ENCODE results near the gene SCARB1.

SCARB1 gene

GRCh38 chr12:124754949-124755800 lies 108.5 kb downstream of the SCARB1 start:
- no peak for FAIRE-seq

- no peak for FAIRE-seq
These were observed 109.2 kb downstream of the SCARB1 start for GRCh38 chr12:124754491-124754890.

GRCh38 chr12:124753993-124754392 lies 109.7 kb downstream of the SCARB1 start:
- FAIRE-seq, result no peak

GRCh38 chr12:124753228-124753591 lies 110.5 kb downstream of the SCARB1 start:
- FAIRE-seq, result no peak

GRCh38 chr12:124752437-124753227 lies 111.0 kb downstream of the SCARB1 start:
- FAIRE-seq, result no peak

- no peak for FAIRE-seq
These were observed 111.9 kb downstream of the SCARB1 start for GRCh38 chr12:124751654-124752355.

GRCh38 chr12:124750787-124751471 lies 112.7 kb downstream of the SCARB1 start:
- no peak for FAIRE-seq

GRCh38 chr12:124750149-124750656 lies 113.5 kb downstream of the SCARB1 start:
- FAIRE-seq, result no peak

- no peak for FAIRE-seq
These were observed 113.9 kb downstream of the SCARB1 start for GRCh38 chr12:124749725-124750124.

- peak; percentile 55 for FAIRE-seq
These were observed 116.1 kb downstream of the SCARB1 start for GRCh38 chr12:124747426-124748161.

GRCh38 chr12:124746649-124747425 lies 116.8 kb downstream of the SCARB1 start:
- no peak for FAIRE-seq

GRCh38 chr12:124745891-124746570 lies 117.6 kb downstream of the SCARB1 start:
- peak; percentile 87 for FAIRE-seq

GRCh38 chr12:124745465-124745890 lies 118.2 kb downstream of the SCARB1 start:
- no peak for FAIRE-seq

- no peak for FAIRE-seq
These were observed 118.8 kb downstream of the SCARB1 start for GRCh38 chr12:124744659-124745464.

GRCh38 chr12:124744273-124744640 lies 119.4 kb downstream of the SCARB1 start:
- FAIRE-seq, result no peak

GRCh38 chr12:124743479-124744272 lies 120.0 kb downstream of the SCARB1 start:
- no peak for FAIRE-seq

- no peak for FAIRE-seq
These were observed 121.0 kb downstream of the SCARB1 start for GRCh38 chr12:124742678-124743077.

- FAIRE-seq, result no peak
These were observed 121.6 kb downstream of the SCARB1 start for GRCh38 chr12:124742111-124742510.

- FAIRE-seq, result no peak
These were observed 122.5 kb downstream of the SCARB1 start for GRCh38 chr12:124741211-124741610.

Measured in endometrium (tissue), 2 donors.